Measurements from ENCODE around the gene SLC9A7. TPM values are rescaled to one million over a fixed set of nuclear protein-coding genes. Genes with fewer than 3 reads are reported as not detected.

The SLC9A7 gene
- total RNA-seq, 1 experiment from 2014 or later: 74.3 TPM

DNA sequence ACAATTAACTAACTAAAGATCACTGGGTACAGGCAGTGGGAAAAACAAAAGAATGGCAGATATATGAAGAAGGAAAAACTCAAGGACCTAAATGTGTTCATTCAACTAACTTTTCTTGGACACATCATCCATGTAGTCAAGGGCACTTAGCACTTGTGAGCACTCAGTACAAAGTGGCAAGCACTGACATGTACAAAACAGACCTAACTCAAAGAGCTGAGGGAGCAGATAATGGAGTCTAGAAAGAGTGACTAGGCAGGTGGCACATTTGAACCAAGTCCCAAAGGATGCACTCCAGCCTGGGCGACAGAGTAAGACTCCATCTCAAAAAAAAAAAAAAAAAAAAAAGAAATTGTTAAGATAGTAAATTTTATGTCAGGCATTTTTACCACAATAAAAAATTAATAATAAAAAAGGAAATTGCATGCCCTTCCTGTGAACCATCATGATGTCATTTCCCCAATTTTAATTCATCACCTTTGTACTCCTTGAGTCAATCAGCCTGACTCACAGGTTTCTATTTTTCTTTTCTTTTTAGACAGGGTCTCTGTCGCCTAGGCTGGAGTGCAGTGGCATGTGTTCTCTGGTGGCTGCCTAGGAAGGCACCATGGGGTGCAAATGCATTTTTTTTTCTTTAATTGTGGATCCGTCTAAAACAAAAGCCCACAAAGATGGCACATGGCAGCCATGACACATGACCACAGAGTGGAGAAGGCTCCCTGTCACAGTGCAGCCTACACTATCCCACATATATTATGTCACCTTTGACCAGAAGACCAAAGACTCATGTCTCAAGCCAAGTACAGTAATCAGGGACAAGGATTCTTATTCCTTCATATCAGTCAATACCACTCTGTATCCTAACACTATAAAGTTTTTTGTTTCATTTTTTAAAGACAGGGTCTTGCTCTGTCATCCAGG lies 93.4 kb downstream of the SLC9A7 start:
- Histone ChIP-seq H3K9me2 (replicated peaks; ENCODE audit: low read length) (no peaks in the 10 kb centered on the region), H3K36me3 (ENCODE audit: low read depth, low read length) (peaks cover 7% of the 10 kb centered on the region; the same call in 1 of the 2 replicates), H3K27me3 (ENCODE audit: low read length) (no peaks in the 10 kb centered on the region), H3K4me2 (ENCODE audit: low read length) (peak overlapping the region; percentile 54; the same call in 1 of the 2 replicates), H3K27ac (ENCODE audit: low read length) (peak overlapping the region; percentile 82), H3F3A (ENCODE audit: low read length, unreplicated experiment) (no peaks in the 10 kb centered on the region), H2AFZ (ENCODE audit: low read length) (no peak overlapping the region; the same call in 1 of the 2 replicates), H3K9me3 (ENCODE audit: low read length) (no peaks in the 10 kb centered on the region), H4K20me1 (ENCODE audit: low read length) (no peaks in the 10 kb centered on the region), H3K4me1 (ENCODE audit: insufficient read depth, low read length) (peaks cover 29% of the 10 kb centered on the region), H3K79me2 (ENCODE audit: low read length) (0 out of 2 replicates have a peak, but pooled peaks cover 10% of the 10 kb centered on the region), H3K9ac (ENCODE audit: low read length) (peak overlapping the region; percentile 31; the same call in 1 of the 2 replicates), H3K4me3 (ENCODE audit: low read length) (no peak overlapping the region)
- TF ChIP-seq, protein P1, sequence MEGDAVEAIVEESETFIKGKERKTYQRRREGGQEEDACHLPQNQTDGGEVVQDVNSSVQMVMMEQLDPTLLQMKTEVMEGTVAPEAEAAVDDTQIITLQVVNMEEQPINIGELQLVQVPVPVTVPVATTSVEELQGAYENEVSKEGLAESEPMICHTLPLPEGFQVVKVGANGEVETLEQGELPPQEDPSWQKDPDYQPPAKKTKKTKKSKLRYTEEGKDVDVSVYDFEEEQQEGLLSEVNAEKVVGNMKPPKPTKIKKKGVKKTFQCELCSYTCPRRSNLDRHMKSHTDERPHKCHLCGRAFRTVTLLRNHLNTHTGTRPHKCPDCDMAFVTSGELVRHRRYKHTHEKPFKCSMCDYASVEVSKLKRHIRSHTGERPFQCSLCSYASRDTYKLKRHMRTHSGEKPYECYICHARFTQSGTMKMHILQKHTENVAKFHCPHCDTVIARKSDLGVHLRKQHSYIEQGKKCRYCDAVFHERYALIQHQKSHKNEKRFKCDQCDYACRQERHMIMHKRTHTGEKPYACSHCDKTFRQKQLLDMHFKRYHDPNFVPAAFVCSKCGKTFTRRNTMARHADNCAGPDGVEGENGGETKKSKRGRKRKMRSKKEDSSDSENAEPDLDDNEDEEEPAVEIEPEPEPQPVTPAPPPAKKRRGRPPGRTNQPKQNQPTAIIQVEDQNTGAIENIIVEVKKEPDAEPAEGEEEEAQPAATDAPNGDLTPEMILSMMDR (conservative IDR thresholded peaks at IDR 0.05; ENCODE audit: low read depth, low read length): no peak
- TF ChIP-seq EZH2phosphoT487 (IDR thresholded peaks at IDR 0.05; ENCODE audit: borderline replicate concordance, low read length): no peak
- no peak for TF ChIP-seq EZH2 (IDR thresholded peaks at IDR 0.05; ENCODE audit: low read length, unreplicated experiment)
- DNase-seq (peak; percentile 70), ATAC-seq (peak; percentile 76)
- ChIA-PET POLR2A (ENCODE audit: unreplicated experiment) (no interaction called here), CTCF (no interaction called here)
- BruUV-seq (replicated peaks): no TSS peak
- intact Hi-C loops (cut with micrococcal nuclease): no loop called here

DNA sequence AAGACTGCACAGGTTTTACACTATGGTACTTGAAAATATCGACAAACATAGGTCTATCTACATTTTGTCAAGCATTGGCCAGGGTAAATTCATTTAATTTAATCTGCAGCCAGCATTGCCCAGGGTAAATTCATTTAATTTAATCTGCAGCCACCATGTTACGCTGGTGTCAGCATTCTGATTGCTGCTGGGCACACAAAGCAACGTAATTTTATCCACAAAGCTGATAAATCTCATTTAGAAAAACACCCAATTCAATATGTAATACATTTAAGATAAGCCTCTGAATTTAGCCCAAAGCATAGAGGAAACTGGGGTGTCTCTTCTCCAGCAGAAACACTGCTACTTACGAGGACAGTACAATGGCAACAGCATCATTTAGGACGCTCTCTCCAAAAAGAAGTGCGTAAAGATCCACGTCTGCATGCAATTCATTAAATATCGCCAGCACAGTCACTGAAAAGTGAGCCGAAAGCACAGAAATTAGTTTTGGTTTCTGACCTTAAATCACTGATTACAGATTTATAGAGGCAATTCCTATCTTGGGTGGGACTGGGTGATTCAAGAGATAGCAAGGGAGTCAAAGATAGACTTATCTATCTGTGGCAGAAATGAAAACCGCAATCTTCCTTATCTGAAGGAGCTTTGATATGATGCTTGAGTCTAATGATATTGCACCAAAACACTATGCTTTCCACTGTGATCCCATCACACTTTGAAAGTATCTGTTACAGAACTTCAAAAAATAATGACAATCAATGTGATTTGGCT lies 96.5 kb downstream of the SLC9A7 start:
- H3K27me3 ChIP-seq (ENCODE audit: low read length): no peaks in the 10 kb centered on the region
- H3K9me2 ChIP-seq (replicated peaks; ENCODE audit: low read length): no peaks in the 10 kb centered on the region
- TF ChIP-seq, protein P1 (conservative IDR thresholded peaks at IDR 0.05; ENCODE audit: low read depth, low read length): no peak
- TF ChIP-seq EZH2 (IDR thresholded peaks at IDR 0.05; ENCODE audit: low read length, unreplicated experiment) (no peak), EZH2phosphoT487 (IDR thresholded peaks at IDR 0.05; ENCODE audit: borderline replicate concordance, low read length) (no peak)
- H3F3A ChIP-seq (ENCODE audit: low read length, unreplicated experiment): no peaks in the 10 kb centered on the region
- H3K4me3 ChIP-seq (ENCODE audit: low read length): no peak overlapping the region
- POLR2A ChIA-PET (ENCODE audit: unreplicated experiment): no interaction called here
- no peak overlapping the region for H3K9ac ChIP-seq (ENCODE audit: low read length)
- CTCF ChIA-PET: no interaction called here
- DNase-seq (no peak), ATAC-seq (no peak)
- peaks cover 29% of the 10 kb centered on the region for H3K4me1 ChIP-seq (ENCODE audit: insufficient read depth, low read length)
- intact Hi-C loops (cut with micrococcal nuclease): no loop called here
- BruUV-seq (replicated peaks): no TSS peak
- H3K9me3 ChIP-seq (ENCODE audit: low read length): no peaks in the 10 kb centered on the region
- H4K20me1 ChIP-seq (ENCODE audit: low read length): no peaks in the 10 kb centered on the region
- 0 out of 2 replicates have a peak, but pooled peaks cover 10% of the 10 kb centered on the region for H3K79me2 ChIP-seq (ENCODE audit: low read length)
- H3K4me2 ChIP-seq (ENCODE audit: low read length): no peak overlapping the region
- H3K36me3 ChIP-seq (ENCODE audit: low read depth, low read length): peaks cover 7% of the 10 kb centered on the region; the same call in 1 of the 2 replicates
- no peak overlapping the region for H3K27ac ChIP-seq (ENCODE audit: low read length)
- no peak overlapping the region for H2AFZ ChIP-seq (ENCODE audit: low read length)

Measured in PC-3 (cell line).